Stimulated activated CD8-positive, alpha-beta memory T cell treated with anti-CD3 and anti-CD28 coated beads, Interleukin-4, amount 100 ng/mL, for 1 hour (primary cell): Measurements from ENCODE around the gene CDK14.
"Not testable (repeated sequence)": the region's sequence is repeated elsewhere in the genome, so short reads cannot be mapped to it uniquely, and the experiment has no call there.

Experiments
- DNase-seq, 2 donors: peaks; one replicate each; pipeline ENCODE4 v3.0.0-alpha.2; 2020; ENCODE audit warnings: low read depth in 2 of 2, low spot score in 1 of 2

Gene CDK14

GRCh38 chr7:90889210-90889609 lies 293.1 kb downstream of the CDK14 start:
- no peak for DNase-seq

GRCh38 chr7:90889644-90890043 lies 293.5 kb downstream of the CDK14 start:
- no peak for DNase-seq

- DNase-seq, result no peak
These were observed 295.4 kb downstream of the CDK14 start for GRCh38 chr7:90891529-90891928.

GRCh38 chr7:90892213-90892612 lies 296.1 kb downstream of the CDK14 start:
- DNase-seq, result no peak

GRCh38 chr7:90894122-90894521 lies 298.0 kb downstream of the CDK14 start:
- DNase-seq, result no peak

- DNase-seq, result no peak
These were observed 300.3 kb downstream of the CDK14 start for GRCh38 chr7:90896458-90896857.

GRCh38 chr7:90897961-90898469 lies 301.9 kb downstream of the CDK14 start:
- DNase-seq, result no peak

- DNase-seq, result no peak
These were observed 304.7 kb downstream of the CDK14 start for GRCh38 chr7:90900628-90901356.

GRCh38 chr7:90903841-90904240 lies 307.7 kb downstream of the CDK14 start:
- DNase-seq, result no peak

GRCh38 chr7:90910136-90910535 lies 314.0 kb downstream of the CDK14 start:
- no peak for DNase-seq

GRCh38 chr7:90916319-90916718 lies 320.2 kb downstream of the CDK14 start:
- no peak for DNase-seq

- DNase-seq, result no peak
These were observed 321.4 kb downstream of the CDK14 start for GRCh38 chr7:90917539-90917938.

GRCh38 chr7:90918303-90918702 lies 322.2 kb downstream of the CDK14 start:
- no peak for DNase-seq

GRCh38 chr7:90919816-90920215 lies 323.7 kb downstream of the CDK14 start:
- no peak for DNase-seq

- no peak for DNase-seq
These were observed 324.2 kb downstream of the CDK14 start for GRCh38 chr7:90920336-90920735.

GRCh38 chr7:90923541-90923997 lies 327.4 kb downstream of the CDK14 start:
- DNase-seq, result no peak

- not testable (repeated sequence) for DNase-seq
These were observed 332.7 kb downstream of the CDK14 start for GRCh38 chr7:90928700-90929424.

- DNase-seq, result no peak
These were observed 336.1 kb downstream of the CDK14 start for GRCh38 chr7:90931986-90932916.

GRCh38 chr7:90933041-90933440 lies 336.9 kb downstream of the CDK14 start:
- no peak for DNase-seq

GRCh38 chr7:90933984-90934383 lies 337.9 kb downstream of the CDK14 start:
- no peak for DNase-seq

GRCh38 chr7:90938371-90938770 lies 342.2 kb downstream of the CDK14 start:
- DNase-seq, result no peak
